Measurements from ENCODE around the gene CCDC40. TPM values are rescaled to one million over a fixed set of nuclear protein-coding genes. Genes with fewer than 3 reads are reported as not detected.

Gene CCDC40
- total and polyA plus RNA-seq, 9 of the 15 experiments (the other 6 are each of a cell fraction or from before 2014, with no cell fraction given), result 0.07 to 0.33 TPM; not detected in 7

DNA sequence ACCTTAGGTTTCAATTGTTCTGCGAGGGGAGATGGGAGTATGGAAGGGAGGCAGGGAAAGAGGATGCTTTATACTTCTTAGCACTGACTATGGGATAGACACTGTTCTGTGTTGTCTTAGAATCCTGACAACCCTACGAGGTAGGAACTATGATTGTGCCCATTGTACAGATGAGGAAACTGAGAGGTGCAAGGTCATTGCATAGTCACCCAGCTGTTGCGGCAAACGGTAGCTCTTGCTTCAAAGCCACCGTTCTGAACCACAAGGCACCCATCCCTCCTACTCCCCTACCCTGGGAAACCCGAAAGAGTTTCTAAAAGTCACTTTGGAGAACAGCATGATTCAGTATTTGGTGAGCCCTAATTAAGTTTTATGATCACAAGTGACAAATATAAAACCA lies 7.5 kb downstream of the CCDC40 start:
- Histone ChIP-seq H3K4me3 (no peak overlapping the region), H4K20me1 (replicated peaks; ENCODE audit: control insufficient read depth, insufficient read depth, low read length) (no peaks in the 10 kb centered on the region), H3K9me3 (replicated peaks; ENCODE audit: control insufficient read depth, insufficient read depth, low read depth, low read length) (no peaks in the 10 kb centered on the region), H3K9me1 (ENCODE audit: control insufficient read depth, insufficient read depth, low read length) (no peaks in the 10 kb centered on the region), H3K36me3 (ENCODE audit: control insufficient read depth, insufficient read depth, low read length) (no peaks in the 10 kb centered on the region), H3K4me1 (replicated peaks in 1 of 2; ENCODE audit: control insufficient read depth in 2 of 2, insufficient read depth in 2 of 2, low read length in 2 of 2) (no peaks in the 10 kb centered on the region), H3K9ac (ENCODE audit: insufficient read depth in 1 of 2, low read depth in 2 of 2, low read length in 2 of 2) (no peak overlapping the region), H3K4me2 (ENCODE audit: insufficient read depth, low read length) (no peak overlapping the region), H3K27me3 (ENCODE audit: control insufficient read depth in 2 of 2, insufficient read depth in 2 of 2, low read length in 2 of 2) (peaks cover 41 to 84% of the 10 kb centered on the region in 2 experiments), H3K27ac (ENCODE audit: extremely low read depth, low read depth, low read length) (no peak overlapping the region), H2AFZ (ENCODE audit: low read depth, low read length) (no peak overlapping the region), H3K79me2 (ENCODE audit: control insufficient read depth, insufficient read depth, low read length) (no peaks in the 10 kb centered on the region)
- ATAC-seq (no peak), FAIRE-seq (no peak), DNase-seq (ENCODE audit: extremely low read depth in 1 of 4, low spot score in 3 of 4) (no peak)
- 3% methylated on average over 6 of the region's 6 CpGs for WGBS (ENCODE audit: insufficient coverage, low coverage, missing lambda C conversion rate)
- CTCF ChIA-PET (ENCODE audit: low intra/inter-chr PET ratio), result no interaction called here
- no TSS peak for BruUV-seq (replicated peaks)
- intact Hi-C loops (cut with micrococcal nuclease), result no loop called here
- in situ Hi-C loops (cut with MboI), result no loop called here
- POLR2A ChIA-PET, result interaction anchor here (0.6 kb wide), 1 partner anchor 195 kb away, joined by 3 read pairs; no protein-coding TSS in a partner anchor
- TF ChIP-seq XRCC3 (IDR thresholded peaks at IDR 0.05) (no peak), XRCC4 (IDR thresholded peaks at IDR 0.05; ENCODE audit: extremely low read depth, insufficient read depth, insufficient read length) (no peak), FOXA1 (IDR thresholded peaks at IDR 0.05; ENCODE audit: borderline replicate concordance) (no peak), NFXL1 (CRISPR knock-in tag; IDR thresholded peaks at IDR 0.05) (no peak), POU5F1 (IDR thresholded peaks at IDR 0.05; ENCODE audit: borderline replicate concordance, low read depth, low read length, partially characterized antibody) (no peak), ETS2 (tag; IDR thresholded peaks at IDR 0.05; ENCODE audit: borderline replicate concordance, poor library complexity, severe bottlenecking) (no peak), ADNP (tag; IDR thresholded peaks at IDR 0.05) (peak; percentile 63; the same call in 1 of the 2 replicates), E2F6 (IDR thresholded peaks at IDR 0.05; ENCODE audit: borderline replicate concordance in 1 of 2, extremely low read depth in 1 of 2, insufficient read depth in 1 of 2, insufficient read length in 1 of 2, low read depth in 1 of 2, low read length in 1 of 2, poor library complexity in 1 of 2, severe bottlenecking in 1 of 2) (no peak), BCOR (IDR thresholded peaks at IDR 0.05) (peak; percentile 69), CEBPG (CRISPR knock-in tag; IDR thresholded peaks at IDR 0.05) (no peak), CEBPG (tag; conservative IDR thresholded peaks at IDR 0.05 in 1 of 2, IDR thresholded peaks at IDR 0.05 in 1 of 2) (no peak), ZNF592 (IDR thresholded peaks at IDR 0.05) (no peak), BACH1 (tag; IDR thresholded peaks at IDR 0.05) (no peak)
- TF ChIP-seq, protein P1, sequence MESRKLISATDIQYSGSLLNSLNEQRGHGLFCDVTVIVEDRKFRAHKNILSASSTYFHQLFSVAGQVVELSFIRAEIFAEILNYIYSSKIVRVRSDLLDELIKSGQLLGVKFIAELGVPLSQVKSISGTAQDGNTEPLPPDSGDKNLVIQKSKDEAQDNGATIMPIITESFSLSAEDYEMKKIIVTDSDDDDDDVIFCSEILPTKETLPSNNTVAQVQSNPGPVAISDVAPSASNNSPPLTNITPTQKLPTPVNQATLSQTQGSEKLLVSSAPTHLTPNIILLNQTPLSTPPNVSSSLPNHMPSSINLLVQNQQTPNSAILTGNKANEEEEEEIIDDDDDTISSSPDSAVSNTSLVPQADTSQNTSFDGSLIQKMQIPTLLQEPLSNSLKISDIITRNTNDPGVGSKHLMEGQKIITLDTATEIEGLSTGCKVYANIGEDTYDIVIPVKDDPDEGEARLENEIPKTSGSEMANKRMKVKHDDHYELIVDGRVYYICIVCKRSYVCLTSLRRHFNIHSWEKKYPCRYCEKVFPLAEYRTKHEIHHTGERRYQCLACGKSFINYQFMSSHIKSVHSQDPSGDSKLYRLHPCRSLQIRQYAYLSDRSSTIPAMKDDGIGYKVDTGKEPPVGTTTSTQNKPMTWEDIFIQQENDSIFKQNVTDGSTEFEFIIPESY (CRISPR knock-in tag; IDR thresholded peaks at IDR 0.05), result no peak

All from K562 (cell line).